Epithelial cell of prostate (primary cell): ENCODE measurements around the gene ITPK1.

ENCODE experiments used
- DNase-seq: peaks from one replicate; pipeline ENCODE4 v3.0.0-alpha.2; 2011; ENCODE audit warnings: low read depth, low spot score
- H3K27ac ChIP-seq: fragments of 450-650 bp; 2 replicates; pipeline ENCODE4 v1.5.1; 2017; ENCODE audit warnings: mild to moderate bottlenecking

ITPK1 gene

DNA sequence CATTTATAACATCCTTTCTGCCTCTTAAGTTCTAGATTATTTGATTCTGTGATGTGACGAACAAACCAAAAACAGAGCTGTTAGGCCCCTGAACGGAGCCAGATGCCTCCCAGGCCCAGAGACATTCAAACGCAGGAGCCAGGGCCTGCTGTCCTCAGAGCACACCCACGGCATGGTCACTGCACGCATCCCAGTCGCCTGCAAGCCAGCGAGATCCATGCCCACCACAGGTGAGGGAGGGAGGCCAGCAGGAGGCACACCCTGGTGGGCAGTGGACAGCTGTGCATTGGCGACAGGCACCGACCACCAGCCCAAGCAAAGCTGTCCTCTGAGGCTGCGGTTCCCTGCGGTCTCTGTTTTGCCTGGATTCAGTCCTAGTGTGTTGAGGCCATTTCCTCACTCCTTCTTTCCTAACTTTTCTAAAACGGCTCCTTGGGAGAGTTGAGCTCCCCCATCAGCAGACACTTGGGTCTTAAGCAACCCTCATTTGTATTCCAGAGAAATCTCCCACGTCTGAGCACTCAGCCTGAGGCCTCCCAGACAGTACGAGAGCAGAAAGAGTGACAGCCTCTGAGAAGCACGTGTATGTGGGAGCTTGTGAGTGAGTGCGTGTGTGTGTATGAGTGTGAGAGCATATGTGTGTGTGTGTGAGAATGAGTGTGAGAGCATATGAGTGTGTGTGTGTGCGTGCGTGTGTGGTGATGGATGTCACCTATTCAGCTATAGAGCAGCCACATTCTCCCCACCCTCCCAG, 111.6 kb downstream of the ITPK1 start:
- H3K27ac ChIP-seq: no peak overlapping the region
- no peak for DNase-seq

DNA sequence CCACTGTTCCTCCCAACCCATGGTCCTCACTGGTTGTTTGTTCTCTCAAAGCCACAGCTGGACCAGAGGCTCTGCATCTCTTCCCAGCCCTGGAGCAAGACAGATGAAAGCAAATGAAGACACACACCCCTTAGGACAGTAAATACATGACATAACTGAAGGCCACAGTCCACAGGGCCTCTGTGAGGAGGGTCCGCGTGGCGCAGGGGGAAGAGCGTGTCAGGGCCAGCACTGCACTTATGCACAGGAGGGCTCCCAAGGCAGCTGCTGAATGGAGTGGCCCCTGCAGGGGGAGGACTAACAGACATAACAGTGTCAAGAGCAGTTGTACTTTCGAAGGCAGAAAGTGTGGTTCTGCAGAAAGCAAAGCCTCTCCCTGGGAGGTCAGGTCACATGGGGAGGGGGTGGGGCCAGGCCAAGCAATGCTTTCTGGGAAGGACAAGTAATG, 112.8 kb downstream of the ITPK1 start:
- H3K27ac ChIP-seq: no peak overlapping the region
- no peak for DNase-seq

- no peak for DNase-seq
- no peak overlapping the region for H3K27ac ChIP-seq
Observed at GRCh38 chr14:93002049-93002448, 113.7 kb downstream of the ITPK1 start.

DNA sequence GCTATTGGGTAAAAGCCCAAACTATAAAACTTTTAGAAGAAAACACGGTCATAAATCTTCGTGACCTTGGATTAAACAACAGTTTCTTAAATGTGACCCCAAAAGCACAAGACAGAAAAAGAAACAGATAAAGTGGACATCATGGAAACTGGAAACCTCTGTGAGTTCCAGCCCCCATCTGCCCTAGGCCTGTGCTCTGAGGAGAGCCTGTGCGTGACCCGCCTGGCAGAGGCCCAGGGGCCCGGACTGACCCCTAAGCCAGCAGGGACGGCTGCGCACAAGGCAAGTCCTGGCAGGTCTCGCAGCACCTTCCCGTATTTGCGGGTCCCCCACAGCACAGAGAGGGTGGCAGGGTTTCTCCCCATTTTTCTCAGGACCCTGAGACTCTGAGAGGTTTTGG, 116.8 kb downstream of the ITPK1 start:
- no peak for DNase-seq
- no peak overlapping the region for H3K27ac ChIP-seq

DNA sequence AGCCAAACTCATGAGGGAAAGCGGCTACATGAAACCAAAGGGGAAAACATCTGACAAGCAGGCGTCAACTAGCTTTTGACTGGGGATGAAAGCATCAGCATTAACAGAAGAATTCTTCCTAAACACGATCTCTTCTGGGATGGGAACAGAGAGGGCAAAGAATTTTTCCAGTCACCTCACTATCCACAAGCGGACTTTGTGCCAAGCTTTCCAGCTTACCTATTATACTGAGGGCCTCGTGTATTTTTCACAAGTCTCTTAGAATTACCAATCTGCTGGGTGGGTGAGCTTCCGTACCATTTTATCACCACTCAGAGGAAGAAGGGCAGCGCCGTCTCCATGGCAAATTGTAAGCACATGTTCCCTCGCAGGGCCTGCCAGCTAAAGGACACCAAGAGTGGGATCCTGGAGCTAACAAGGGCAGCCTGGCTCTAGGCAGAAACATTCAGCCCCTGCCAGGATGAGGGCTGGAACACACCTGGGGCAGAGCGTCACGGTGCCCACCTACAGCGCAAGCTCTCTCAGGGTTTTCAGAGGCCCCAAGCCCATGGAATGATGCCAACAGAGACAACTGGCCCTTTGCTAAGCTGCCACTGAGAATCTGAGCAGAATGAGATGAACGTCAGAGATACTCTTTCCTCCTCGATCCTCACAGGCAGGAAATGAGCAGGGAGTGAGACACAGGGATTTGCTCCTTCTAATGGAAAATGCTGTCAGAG, 118.2 kb downstream of the ITPK1 start:
- no peak for DNase-seq
- no peak overlapping the region for H3K27ac ChIP-seq

DNA sequence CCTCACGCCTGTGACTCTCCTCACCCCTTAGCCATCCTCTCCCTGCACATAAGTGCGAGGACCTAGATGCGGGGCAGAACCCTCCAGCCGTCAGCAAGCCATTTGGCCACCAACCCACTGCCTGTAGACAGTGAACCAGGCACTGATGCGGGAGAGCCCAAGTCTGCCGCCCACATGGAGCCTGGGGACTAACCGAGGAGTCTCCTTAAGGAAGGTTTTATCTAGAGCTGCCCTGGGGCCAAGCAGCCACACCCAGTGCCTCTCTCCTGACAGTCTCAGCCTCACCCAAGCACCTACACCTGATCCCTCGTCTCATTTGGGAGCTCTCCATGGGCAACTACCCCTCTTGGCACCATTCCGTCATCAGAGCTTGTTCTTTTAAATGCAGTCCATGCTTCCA, 120.1 kb downstream of the ITPK1 start:
- DNase-seq: no peak
- H3K27ac ChIP-seq: no peak overlapping the region

GRCh38 chr14:92994942-92995341, 120.8 kb downstream of the ITPK1 start:
- H3K27ac ChIP-seq: no peak overlapping the region

GRCh38 chr14:92994131-92994676, 121.5 kb downstream of the ITPK1 start:
- no peak overlapping the region for H3K27ac ChIP-seq
- DNase-seq: no peak

More at GRCh38 chr14:92994942-92995341, 120.8 kb downstream of the ITPK1 start:
- no peak for DNase-seq

- no peak overlapping the region for H3K27ac ChIP-seq
- no peak for DNase-seq
Observed at GRCh38 chr14:92993302-92993701, 122.4 kb downstream of the ITPK1 start.

DNA sequence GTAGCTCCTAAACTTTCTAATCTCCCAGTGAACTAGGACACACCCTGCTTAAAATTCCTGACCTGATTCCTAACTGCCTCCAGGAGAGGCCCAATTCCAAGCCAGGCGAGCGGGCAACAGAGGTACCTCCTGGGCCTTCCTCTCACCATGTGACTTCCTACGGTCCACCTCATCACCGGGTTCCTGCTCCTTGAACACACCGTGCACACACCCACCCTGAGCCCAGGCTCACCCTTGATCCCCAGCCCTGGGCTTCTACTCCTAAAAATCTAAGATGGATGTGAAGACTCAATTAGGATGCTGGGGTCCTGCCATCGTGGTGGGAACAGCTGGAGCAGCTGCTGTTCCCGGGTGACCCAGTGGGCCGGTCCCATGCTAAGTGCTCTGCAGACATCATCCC, 124.2 kb downstream of the ITPK1 start:
- no peak overlapping the region for H3K27ac ChIP-seq
- no peak for DNase-seq

DNA sequence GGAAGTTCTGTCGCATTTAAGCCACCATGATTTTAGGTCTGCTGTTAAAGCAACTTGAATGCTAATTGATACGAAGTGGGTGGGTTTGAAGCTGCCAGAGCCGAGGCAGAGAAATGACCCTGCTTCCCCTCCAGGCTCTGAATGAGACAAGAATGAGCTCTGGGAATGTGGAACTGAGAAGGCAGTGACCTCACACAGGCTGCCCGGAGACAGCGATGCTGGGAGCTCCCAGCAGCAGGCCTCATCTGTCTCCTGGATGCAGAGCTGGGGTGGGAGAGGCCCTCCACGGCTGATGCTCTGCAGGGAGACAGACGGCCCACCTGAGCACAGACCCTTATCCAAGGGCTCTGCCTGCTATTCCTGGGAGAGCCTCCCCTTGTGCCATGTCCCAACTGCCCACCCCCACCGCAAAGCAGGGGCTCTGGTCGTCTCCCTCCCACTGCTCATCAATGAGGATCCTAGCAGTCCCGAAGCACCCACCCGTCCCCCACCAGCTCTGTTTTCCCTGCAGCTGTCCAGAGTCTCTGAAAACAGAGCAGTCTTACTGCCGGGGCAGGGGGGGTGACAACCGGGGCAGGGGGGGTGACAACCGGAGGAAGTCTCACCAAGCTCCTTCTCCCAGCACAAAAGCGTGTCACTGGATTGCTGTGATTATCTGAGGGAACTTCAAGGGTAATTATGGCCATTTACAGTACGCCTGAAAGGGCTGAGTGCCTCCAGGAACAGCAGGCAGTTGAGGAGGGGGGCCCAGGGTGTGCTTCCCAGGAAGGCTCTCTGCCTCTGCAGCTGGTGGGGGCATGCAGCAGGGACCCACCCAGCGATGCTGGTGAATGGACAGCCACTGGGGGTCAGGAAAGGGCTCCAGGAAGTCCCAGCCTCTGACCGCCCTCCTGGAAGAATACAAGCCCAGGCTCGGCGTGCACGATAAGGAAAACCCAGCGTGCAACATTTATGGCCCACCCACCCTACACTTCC, 125.0 kb downstream of the ITPK1 start:
- no peak for DNase-seq
- no peak overlapping the region for H3K27ac ChIP-seq

GRCh38 chr14:92988786-92989755, 126.7 kb downstream of the ITPK1 start:
- H3K27ac ChIP-seq: no peak overlapping the region
- DNase-seq: no peak

DNA sequence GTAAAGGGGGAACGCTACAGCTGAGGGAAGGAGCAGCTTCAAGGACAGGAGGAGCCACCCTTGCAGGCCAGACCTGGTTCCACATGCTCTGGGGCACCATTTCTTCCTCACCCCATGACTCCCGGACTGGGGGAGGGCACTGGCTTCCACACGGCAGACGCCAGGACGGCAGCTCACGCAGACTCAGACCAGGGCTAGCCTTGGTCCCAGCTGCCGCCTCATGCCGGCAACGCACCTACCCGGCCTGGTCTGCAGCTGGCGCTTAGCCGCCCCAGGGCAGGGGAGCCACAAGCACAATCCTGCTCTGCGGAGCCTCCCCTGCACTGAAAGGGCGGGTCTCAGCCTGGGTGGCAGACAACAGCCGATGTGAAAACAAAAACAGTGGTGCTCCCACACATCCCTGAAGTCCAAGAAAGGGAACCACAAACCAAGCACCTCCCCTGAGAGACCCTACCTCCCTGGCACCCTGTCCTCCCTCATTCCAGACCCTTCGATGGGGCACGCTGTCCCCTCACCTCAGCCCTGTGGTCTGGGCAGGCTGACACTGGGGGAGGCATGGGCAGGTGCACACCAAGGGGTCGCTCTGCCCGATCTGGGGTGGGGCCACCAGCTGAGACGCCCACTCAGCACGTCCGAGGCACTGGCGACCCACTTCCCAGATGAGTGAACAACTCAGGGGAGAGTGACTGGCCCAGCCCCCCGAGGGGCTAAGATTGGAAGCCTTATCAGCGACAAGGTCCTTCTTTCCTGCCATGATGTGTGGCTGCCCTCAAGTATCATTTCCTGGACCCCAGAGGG, 127.8 kb downstream of the ITPK1 start:
- no peak for DNase-seq
- no peak overlapping the region for H3K27ac ChIP-seq

DNA sequence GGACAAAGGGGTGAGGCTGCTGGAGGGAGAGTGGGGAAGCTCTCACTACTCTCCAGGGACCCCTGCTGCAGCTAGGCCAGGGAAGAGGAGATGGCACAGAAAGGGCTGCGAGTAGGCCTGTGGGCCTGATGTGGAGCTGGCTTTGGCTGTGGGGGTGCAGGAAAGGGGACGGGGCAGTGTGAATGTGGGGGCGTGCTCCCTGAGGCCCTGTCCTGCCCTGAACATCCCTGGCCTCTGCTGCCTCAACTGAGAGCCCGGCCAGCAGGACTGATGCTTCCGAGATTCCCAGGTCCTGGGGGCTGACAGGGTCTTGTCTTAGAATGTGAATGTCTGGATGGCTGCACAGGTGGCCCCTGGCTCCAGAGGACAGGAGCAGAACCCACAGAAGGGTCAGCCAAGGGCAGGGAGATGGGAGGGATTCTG, 128.6 kb downstream of the ITPK1 start:
- DNase-seq: no peak
- no peak overlapping the region for H3K27ac ChIP-seq

DNA sequence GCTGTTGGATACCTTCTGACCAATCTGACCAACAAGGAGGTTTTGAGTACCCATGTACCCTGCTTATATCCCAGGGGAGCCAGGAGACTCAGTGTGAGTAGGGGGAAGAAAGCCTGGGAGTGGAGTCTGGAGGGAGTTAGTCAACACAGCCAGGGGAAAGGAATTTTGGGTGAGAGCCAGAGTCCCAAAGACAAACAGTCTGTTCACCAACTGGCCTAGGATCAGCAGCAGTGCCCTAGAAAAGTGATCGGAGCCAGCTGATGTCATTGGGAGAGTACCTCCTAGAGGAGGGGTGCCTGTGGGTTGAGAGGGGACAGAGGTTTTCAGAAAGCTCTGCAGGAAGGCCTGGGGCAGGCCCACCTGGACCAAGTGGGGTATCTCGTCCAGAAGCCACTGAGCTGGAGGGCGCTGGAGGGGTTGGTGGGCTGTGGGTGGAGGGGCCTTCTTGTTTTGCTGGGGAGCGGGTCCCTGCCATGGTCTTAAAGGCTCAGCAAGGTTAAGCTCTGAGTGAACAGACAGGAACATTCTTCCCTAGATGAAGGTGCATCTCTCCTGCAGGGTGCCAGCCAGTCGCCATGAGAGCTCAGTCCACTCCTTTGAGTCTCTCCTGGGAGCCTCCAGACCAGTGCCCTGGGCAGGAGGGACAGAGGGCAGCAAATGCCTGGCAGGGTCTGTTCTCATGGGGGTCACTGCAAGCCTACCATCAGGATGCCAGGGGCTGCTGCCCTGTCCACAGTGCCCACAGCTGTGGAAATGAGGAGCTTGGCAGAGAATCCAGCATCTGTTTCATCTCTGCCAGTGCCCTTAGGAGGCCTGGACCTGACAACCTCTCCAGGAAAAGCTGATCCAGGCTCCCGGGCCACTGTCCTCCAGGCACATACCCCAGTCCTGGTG, 129.2 kb downstream of the ITPK1 start:
- no peak for DNase-seq

GRCh38 chr14:92985521-92985920, 130.2 kb downstream of the ITPK1 start:
- H3K27ac ChIP-seq: no peak overlapping the region
- no peak for DNase-seq

More for the DNA sequence above, 129.2 kb downstream of the ITPK1 start:
- no peak overlapping the region for H3K27ac ChIP-seq

GRCh38 chr14:92984896-92985295, 130.8 kb downstream of the ITPK1 start:
- no peak overlapping the region for H3K27ac ChIP-seq
- no peak for DNase-seq
